ENCODE results near the gene ADGRG3.
A peak's percentile ranks its signal among the peaks of the same experiment; 100 is the strongest.

ADGRG3 gene

DNA sequence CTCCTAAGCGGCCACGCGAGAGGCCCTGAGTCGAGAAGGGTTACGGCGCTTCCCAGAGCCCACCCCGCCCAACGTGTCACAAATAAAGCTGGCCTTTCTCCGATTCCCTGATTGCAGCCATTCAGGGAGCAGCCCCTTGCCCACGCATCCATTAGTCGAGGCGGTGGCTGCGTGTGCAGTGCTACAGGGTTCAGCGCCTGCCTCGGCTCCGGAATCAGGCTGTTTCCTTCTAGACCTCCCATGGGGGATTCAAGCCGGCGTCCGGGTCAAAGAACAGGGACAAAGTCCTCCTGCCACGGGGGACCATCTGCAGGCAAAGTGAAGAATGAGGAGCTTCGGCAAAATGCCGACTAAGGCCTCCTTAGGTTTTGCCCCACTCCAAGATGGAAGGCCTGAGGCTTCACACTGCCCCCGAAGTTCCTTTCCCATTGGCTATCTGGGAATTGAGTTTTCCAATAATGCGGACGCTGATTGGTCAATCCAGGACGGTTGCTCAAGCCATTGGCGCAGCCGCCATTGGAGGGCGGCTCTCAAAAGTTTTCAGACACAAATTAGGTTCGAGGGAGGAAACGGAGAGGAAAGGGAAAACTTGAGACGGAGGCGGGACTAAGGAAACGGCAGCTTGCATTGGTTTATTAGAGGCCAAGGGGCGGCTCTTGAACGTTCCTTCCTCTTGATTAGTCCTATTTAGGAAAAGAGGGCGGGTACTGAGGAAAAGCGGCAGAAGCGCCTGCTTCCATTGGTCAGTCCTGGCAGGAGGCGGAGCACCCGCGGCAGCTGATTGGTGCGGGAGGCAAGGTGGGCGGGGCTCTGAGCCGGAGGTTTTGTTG is 67.0 kb downstream of the ADGRG3 start:
- DNase-seq (ENCODE audit: low spot score) (peak; percentile 100), FAIRE-seq (peak; percentile 99)

DNA sequence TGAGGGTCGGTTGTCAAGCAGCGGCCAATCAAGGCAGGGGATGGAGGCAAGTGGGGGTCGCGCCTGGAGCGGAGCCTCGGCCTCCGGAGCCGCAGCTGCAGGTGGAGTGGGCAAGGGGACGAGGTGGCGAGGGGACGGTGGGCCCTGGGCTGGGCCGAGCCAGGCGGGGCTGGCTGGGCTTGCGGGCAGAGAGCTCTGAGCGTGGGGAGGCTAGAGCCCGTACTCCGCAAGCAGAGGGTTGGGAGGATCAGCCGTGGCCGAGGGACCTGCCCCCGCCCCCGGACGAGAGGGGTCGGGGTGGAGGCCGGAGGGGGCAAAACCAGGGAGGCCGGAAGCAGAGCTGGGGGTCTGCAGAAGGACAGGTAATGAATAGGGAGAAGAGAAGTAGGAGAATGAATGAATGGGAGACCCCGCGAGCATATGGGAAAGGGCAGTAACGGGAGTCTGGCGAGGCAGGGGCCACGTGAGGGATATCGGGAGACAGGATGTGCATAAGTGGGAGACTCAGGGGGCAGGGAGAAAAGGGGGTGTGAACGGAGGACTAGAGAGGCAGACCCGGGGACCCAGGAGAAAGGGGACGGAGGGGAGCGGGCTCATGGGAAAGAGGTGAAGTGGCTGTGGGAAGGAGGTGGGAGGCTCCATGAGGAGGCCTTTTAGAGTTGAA is 67.8 kb downstream of the ADGRG3 start, which contains the start of gene KATNB1:
Gene KATNB1 (plus strand): TSS at position 16 of the 664 bp plus-strand sequence. CDS start 1,474 bp downstream, outside the sequence.
- no peak for FAIRE-seq
- no peak for DNase-seq (ENCODE audit: low spot score)

- DNase-seq (ENCODE audit: low spot score) (peak; percentile 73), FAIRE-seq (no peak)
Observed at GRCh38 chr16:57736419-57737351, 68.6 kb downstream of the ADGRG3 start.

DNA sequence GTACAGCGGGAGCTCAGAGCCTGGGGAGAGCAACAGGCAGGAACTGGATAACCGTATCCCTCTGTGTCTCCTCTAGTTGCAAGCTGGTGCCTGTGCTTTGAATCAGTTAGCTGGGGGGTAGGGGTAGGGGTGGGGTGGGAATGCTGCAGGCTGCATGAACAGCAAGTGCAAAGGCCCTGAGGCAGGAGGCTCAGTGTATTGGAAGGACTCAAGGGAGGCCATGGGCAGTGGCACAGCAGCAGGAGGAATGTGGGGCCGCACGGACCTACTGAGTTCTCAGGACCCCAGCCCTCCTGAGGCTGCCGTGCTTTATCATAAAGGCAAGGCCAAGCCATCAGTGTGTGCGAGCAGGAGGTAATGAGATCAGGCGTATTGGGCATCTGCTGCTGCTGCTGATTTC is 70.7 kb downstream of the ADGRG3 start:
- FAIRE-seq (no peak), DNase-seq (ENCODE audit: low spot score) (no peak)
